Mesenteric fat pad (tissue), 1 donor: Measurements from ENCODE around the gene SCGB1D1. TPM values are rescaled to one million over a fixed set of nuclear protein-coding genes. Genes with fewer than 3 reads are reported as not detected.
"Not testable (repeated sequence)": the region's sequence is repeated elsewhere in the genome, so short reads cannot be mapped to it uniquely, and the experiment has no call there.

Source experiments
- DNase-seq: peaks from one replicate; pipeline ENCODE4 v3.0.0-alpha.2; 2020; ENCODE audit warnings: low spot score
- total RNA-seq: library from RNA; stranded (reverse); fragmentation: NEBNext Ultra II Directional; extraction: Animal tissue kit (Norgen Biotek cat#: 25700); gene quantifications from one replicate; pipeline ENCODE4 v1.2.1, GENCODE V29; 2021
- donor health status: DM: yes; HTN: yes; CAD: no.

Gene SCGB1D1
- total RNA-seq, 1 donor from 2014 or later = not detected

GRCh38 chr11:62157603-62158002, 32.4 kb upstream of the SCGB1D1 start:
- DNase-seq = no peak

GRCh38 chr11:62166371-62166770, 23.6 kb upstream of the SCGB1D1 start:
- no peak for DNase-seq

GRCh38 chr11:62169448-62169847, 20.6 kb upstream of the SCGB1D1 start:
- DNase-seq = no peak

GRCh38 chr11:62169935-62170334, 20.1 kb upstream of the SCGB1D1 start:
- no peak for DNase-seq

DNA sequence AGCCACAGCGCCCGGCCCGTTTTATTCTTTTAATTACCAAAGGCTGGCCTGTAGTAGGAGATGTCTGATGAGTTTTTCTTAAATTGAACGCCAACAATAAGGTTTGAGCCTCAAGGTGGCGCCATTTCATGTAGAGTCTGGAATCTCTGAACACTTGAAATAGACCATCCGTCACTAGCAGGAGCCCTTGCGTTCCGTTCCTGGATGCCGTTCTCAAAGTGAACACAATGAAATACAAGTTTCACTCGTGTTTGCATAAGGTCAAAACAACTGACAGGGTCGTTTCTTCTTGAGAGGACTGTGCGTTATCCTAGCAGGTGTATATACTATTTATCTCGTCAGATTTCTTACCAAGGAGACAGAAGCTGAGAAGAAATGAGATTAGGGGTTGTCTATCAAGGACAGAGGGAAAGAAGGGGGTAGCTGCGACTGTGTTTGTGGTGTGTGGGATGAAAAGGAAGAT, 18.7 kb upstream of the SCGB1D1 start:
- DNase-seq = no peak

GRCh38 chr11:62172294-62172693, 17.7 kb upstream of the SCGB1D1 start:
- no peak for DNase-seq

- no peak for DNase-seq
Measured at GRCh38 chr11:62176766-62177165, 13.2 kb upstream of the SCGB1D1 start.

GRCh38 chr11:62179995-62180394, 10.0 kb upstream of the SCGB1D1 start:
- no peak for DNase-seq

GRCh38 chr11:62181097-62181496, 8.9 kb upstream of the SCGB1D1 start:
- no peak for DNase-seq

DNA sequence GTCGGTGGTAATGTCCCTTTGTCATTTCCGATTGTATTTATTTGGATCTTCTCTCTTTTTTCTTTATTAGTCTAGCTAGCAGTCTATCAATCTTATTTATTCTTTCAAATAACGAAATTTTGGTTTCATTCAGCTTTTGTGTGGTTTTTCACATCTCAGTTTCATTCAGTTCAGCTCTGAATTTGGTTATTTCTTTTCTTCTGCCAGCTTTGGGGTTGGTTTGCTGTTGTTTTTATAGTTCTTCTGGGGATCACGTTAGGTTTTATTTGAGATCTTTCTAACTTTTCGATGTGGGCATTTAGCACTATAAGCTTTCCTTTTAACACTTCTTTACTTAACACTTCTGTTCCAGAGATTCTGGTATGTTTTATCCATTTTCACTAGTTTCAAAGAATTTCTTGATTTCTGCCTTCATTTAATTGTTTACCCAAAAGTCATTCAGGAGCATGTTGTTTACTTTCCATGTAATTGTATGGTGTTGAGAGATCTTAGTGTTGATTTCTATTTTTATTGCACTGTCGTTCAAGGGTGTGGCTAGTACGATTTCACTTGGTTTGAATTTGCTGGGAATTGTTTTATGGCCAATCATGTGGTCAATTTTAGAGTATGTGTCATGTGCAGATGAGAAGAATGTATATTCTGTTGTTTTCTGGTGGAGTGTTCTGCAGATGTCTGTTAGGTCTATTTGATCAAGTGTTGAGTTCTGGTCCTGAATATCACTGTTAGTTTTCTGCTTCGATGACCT, 7.7 kb upstream of the SCGB1D1 start:
- DNase-seq = no peak

- no peak for DNase-seq
Measured at GRCh38 chr11:62186195-62186594, 3.8 kb upstream of the SCGB1D1 start.

- DNase-seq = no peak
Measured at GRCh38 chr11:62193952-62194351, 3.9 kb downstream of the SCGB1D1 start.

GRCh38 chr11:62195010-62195409, 5.0 kb downstream of the SCGB1D1 start:
- not testable (repeated sequence) for DNase-seq

DNA sequence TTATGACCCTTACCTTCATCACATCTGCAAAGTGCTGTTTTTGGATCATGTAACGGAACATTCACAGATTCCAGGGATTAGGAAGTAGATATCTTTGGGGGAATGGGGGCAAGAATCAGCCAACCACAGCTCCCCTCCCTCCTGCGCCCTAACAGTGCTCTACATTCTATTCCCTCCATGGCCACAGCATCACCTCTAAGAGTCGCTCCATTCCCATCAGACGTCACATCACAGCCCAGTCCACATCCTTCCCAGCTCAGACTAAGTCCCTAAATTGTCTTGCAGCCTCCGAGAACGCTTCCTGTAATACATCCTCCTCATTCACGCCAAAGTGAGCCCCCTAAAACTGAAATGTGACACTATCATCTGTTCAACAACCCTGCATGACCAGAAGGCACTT, 5.9 kb downstream of the SCGB1D1 start:
- DNase-seq = no peak

DNA sequence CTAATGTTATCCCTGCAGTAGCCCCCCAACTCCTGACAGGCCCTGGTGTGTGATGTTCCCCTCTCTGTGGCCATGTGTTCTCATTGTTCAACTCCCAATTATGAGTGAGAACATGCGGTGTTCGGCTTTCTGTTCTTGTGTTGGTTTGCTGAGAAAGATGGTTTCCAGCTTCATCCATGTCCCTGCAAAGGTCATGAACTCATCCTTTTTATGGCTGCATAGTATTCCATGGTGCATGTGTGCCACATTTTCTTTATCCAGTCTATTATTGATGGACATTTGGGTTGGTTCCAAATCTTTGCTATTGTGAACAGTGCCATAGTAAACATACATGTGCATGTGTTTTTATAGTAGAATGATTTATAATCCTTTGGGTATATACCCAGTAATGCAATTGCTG, 7.4 kb downstream of the SCGB1D1 start:
- DNase-seq = not testable (repeated sequence)

DNA sequence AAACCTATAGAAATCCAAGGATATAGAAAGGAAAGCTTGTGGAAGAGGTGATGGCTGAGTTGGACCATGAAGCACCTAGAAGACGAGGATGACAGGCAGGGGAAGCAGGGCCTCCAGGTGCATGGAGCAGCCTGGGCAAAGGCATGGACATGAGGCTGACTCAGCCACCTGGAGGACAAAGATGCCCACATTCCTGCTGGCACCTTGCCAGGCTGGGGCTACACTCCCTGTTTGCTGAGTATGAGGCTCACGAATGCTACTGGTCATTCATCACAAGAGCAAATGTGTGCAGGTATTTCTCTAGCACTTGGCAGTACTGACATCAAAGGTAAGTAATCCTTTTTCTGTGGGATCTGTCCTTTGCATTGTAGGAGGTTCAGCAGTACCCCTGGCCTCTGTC, 11.4 kb downstream of the SCGB1D1 start:
- no peak for DNase-seq

DNA sequence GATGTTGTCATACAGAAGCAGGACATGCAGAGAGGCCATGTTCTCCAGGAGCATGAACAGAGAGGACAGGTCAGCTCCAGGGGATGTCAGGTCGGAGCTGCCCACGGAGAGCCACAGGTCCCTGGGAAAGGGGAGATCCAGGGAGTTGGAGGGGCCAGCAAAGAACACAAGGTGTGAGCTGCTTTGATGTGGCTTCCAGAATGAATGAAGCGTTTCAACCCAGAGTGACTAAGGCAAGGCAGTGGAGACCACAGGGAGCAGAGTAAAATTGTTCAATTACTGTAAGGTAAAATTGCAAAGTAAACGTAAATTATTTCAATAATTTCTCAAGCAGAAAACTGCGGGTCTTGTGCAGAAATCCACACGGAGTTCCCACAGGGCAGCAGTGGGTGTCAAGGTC, 12.9 kb downstream of the SCGB1D1 start:
- no peak for DNase-seq

GRCh38 chr11:62204430-62204829, 14.4 kb downstream of the SCGB1D1 start:
- no peak for DNase-seq

DNA sequence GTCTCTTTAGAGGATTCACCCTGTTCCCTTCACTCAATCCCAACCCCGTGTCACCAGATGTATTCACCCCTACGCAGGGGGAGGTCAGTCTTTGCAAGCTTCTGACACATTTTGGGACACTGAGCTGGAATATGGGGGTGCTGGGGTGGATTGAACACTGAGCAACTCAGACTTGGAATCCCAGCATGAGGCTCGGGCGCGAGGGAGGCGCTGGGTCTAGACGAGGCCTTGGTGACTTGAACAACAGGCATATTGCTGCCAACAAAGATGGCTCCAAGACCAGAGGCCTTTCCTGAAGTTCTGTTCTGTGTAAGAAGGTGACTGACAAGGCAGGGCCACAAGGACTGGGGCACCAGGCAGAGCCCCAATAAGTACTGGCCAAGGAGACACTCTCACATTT, 15.4 kb downstream of the SCGB1D1 start:
- no peak for DNase-seq

DNA sequence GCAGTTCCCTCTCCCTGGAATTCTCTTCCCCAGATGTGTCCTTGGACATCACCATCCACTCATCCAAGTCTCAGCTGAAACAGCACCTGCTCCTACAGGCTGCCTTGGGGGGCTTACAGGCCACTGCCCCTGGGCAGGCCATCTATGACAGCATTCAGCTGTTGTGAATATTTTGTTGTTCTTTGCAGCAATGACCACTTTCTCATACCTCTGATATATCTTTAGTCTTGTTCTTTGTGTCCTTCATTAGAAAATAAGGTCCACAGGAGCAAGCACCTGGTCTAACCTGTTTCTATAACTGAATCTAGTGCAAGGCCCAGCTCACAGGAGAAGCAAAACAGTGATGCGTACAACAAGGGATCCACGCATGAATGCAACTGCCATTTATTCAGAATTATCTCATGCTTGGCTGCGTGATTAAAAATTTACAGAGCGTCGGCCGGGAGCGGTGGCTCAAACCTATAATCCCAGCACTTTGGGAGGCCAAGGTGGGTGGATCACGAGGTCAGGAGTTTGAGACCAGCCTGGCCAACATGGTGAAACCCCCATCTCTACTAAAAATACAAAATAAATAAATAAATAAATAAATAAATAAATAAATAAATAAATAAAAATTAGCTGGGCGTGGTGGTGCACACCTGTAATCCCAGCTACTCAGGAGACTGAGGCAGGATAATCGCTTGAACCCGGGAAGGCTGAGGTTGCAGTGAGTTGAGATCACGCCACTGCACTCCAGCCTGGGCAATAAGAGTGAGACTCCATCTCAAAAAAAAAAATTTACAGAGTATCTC, 16.5 kb downstream of the SCGB1D1 start:
- DNase-seq = not testable (repeated sequence)

GRCh38 chr11:62208785-62209144, 18.7 kb downstream of the SCGB1D1 start:
- no peak for DNase-seq

GRCh38 chr11:62217191-62217748, 27.3 kb downstream of the SCGB1D1 start:
- DNase-seq = no peak
